Fibroblast of lung (primary cell): ENCODE results near the gene MT1HL1. TPM values are rescaled to one million over a fixed set of nuclear protein-coding genes. Genes with fewer than 3 reads are reported as not detected.
"Not testable (repeated sequence)": the region's sequence is repeated elsewhere in the genome, so short reads cannot be mapped to it uniquely, and the experiment has no call there.

ENCODE experiments used
- DNase-seq, 2 donors: peaks; one replicate each; pipeline versions ENCODE4 v3.0.0 to v3.0.0-alpha.2; 2010; ENCODE audit warnings: low read depth in 2 of 2
- H2AFZ ChIP-seq: 2 replicates; pipeline ENCODE4 v1.5.1; 2012; ENCODE audit warnings: low read length, control low read depth, inconsistent platforms
- H3K27ac ChIP-seq: 2 replicates; pipeline ENCODE4 v1.5.1; 2011; ENCODE audit warnings: low read length, control low read depth; ENCODE audit not compliant: insufficient read depth
- H3K27me3 ChIP-seq: 2 replicates; pipeline ENCODE4 v1.5.1; 2011; ENCODE audit warnings: mild to moderate bottlenecking, low read length; ENCODE audit not compliant: control insufficient read depth, insufficient read depth
- H3K36me3 ChIP-seq: 2 replicates; pipeline ENCODE4 v1.5.1; 2011; ENCODE audit warnings: low read length; ENCODE audit not compliant: control insufficient read depth, insufficient read depth
- H3K4me1 ChIP-seq: 2 replicates; pipeline ENCODE4 v1.5.1; 2011; ENCODE audit warnings: low read length; ENCODE audit not compliant: control insufficient read depth, insufficient read depth; ENCODE audit errors: extremely low read depth
- H3K4me2 ChIP-seq: 2 replicates; pipeline ENCODE4 v1.5.1; 2011; ENCODE audit warnings: low read length, control low read depth; ENCODE audit not compliant: insufficient read depth; ENCODE audit errors: extremely low read depth
- H3K4me3 ChIP-seq, 4 experiments: fragments of 200-600 bp in 1 of 4; sonication (generic) in 1 of 4; replicated peaks in 1 of 4; 2 replicates each; pipeline ENCODE4 v1.5.1; 2011 to 2016; ENCODE audit warnings: low read length in 4 of 4, low read depth in 3 of 4, mild to moderate bottlenecking in 3 of 4, control low read depth in 2 of 4, inconsistent platforms in 1 of 4, mixed read lengths in 1 of 4; ENCODE audit not compliant: insufficient read depth in 1 of 4; ENCODE audit errors: control extremely low read depth in 1 of 4
- H3K79me2 ChIP-seq: 2 replicates; pipeline ENCODE4 v1.5.1; 2012; ENCODE audit warnings: mild to moderate bottlenecking, low read length, inconsistent platforms; ENCODE audit not compliant: control insufficient read depth, insufficient read depth
- H3K9ac ChIP-seq: 2 replicates; pipeline ENCODE4 v1.5.1; 2011; ENCODE audit warnings: mild to moderate bottlenecking, low read length, control low read depth; ENCODE audit not compliant: insufficient read depth
- H3K9me3 ChIP-seq: 2 replicates; pipeline ENCODE4 v1.5.1; 2012; ENCODE audit warnings: low read depth, low read length; ENCODE audit not compliant: control insufficient read depth, insufficient read depth
- H4K20me1 ChIP-seq: 2 replicates; pipeline ENCODE4 v1.5.1; 2011; ENCODE audit warnings: low read length; ENCODE audit not compliant: control insufficient read depth, insufficient read depth; ENCODE audit errors: extremely low read depth
- CTCF ChIP-seq, 2 donors: IDR thresholded peaks in 1 of 2; conservative IDR thresholded peaks in 1 of 2; 1 replicate in 1 of 2; 2 replicates in 1 of 2; pipeline ENCODE4 v1.5.1; 2011 to 2012; ENCODE audit warnings: low read length in 2 of 2, control low read depth in 1 of 2, inconsistent platforms in 1 of 2, low read depth in 1 of 2, mild to moderate bottlenecking in 1 of 2
- EZH2 ChIP-seq: IDR thresholded peaks from 2 replicates; pipeline ENCODE4 v1.5.1; 2012; ENCODE audit warnings: low read length, control low read depth, mild to moderate bottlenecking; ENCODE audit errors: missing control alignments
- polyA plus RNA-seq, 2 donors: library from polyadenylated mRNA; depleted of rRNA in 1 of 2; stranded (reverse) in 1 of 2; unstranded in 1 of 2; fragments of >200 nt; gene quantifications; 2 replicates each; pipeline ENCODE4 v1.2.1, GENCODE V29; 2011 to 2012; ENCODE audit warnings: missing spikeins in 1 of 2
- total RNA-seq: library from RNA; depleted of rRNA; stranded (reverse); fragments of >200 nt; gene quantifications from 2 replicates; pipeline ENCODE4 v1.2.1, GENCODE V29; 2014

The MT1HL1 gene
- total and polyA plus RNA-seq, 2 donors (not counting 1 experiment from before 2014, with no cell fraction given) = not detected

- Histone ChIP-seq H3K9ac (no peak overlapping the region), H3K9me3 (no peaks in the 10 kb centered on the region), H3K4me3 (no peak overlapping the region), H3K27ac (no peak overlapping the region), H3K27me3 (no peaks in the 10 kb centered on the region), H3K4me2 (no peak overlapping the region), H3K36me3 (no peaks in the 10 kb centered on the region), H3K4me1 (no peaks in the 10 kb centered on the region), H2AFZ (peak overlapping the region; percentile 20), H3K79me2 (no peaks in the 10 kb centered on the region), H4K20me1 (no peaks in the 10 kb centered on the region)
- no peak for DNase-seq
- TF ChIP-seq EZH2 (no peak), CTCF (conservative IDR thresholded peaks at IDR 0.05 in 1 of 2, IDR thresholded peaks at IDR 0.05 in 1 of 2; ENCODE audit: low read depth in 1 of 2, low read length in 2 of 2) (no peak)
Measured at GRCh38 chr1:236979149-236979900, 24.9 kb downstream of the MT1HL1 start.

GRCh38 chr1:236978740-236979139 is 25.5 kb downstream of the MT1HL1 start:
- Histone ChIP-seq H3K4me3 (no peak overlapping the region), H3K9ac (no peak overlapping the region), H3K4me2 (peak overlapping the region; percentile 25), H3K79me2 (no peaks in the 10 kb centered on the region), H4K20me1 (no peaks in the 10 kb centered on the region), H3K9me3 (no peaks in the 10 kb centered on the region), H3K27me3 (no peaks in the 10 kb centered on the region), H3K36me3 (no peaks in the 10 kb centered on the region), H3K27ac (peak overlapping the region; percentile 32), H3K4me1 (no peaks in the 10 kb centered on the region), H2AFZ (peak overlapping the region; percentile 20)
- TF ChIP-seq EZH2 (no peak), CTCF (conservative IDR thresholded peaks at IDR 0.05 in 1 of 2, IDR thresholded peaks at IDR 0.05 in 1 of 2; ENCODE audit: low read depth in 1 of 2, low read length in 2 of 2) (no peak)
- no peak for DNase-seq

- H3K4me2 ChIP-seq = no peak overlapping the region
- H2AFZ ChIP-seq = no peak overlapping the region
- H3K27ac ChIP-seq = no peak overlapping the region
- DNase-seq = no peak
- no peaks in the 10 kb centered on the region for H3K27me3 ChIP-seq
- no peaks in the 10 kb centered on the region for H3K79me2 ChIP-seq
- no peak for TF ChIP-seq CTCF (conservative IDR thresholded peaks at IDR 0.05 in 1 of 2, IDR thresholded peaks at IDR 0.05 in 1 of 2; ENCODE audit: low read depth in 1 of 2, low read length in 2 of 2)
- no peak overlapping the region for H3K9ac ChIP-seq
- no peak overlapping the region for H3K4me3 ChIP-seq
- no peaks in the 10 kb centered on the region for H3K9me3 ChIP-seq
- no peaks in the 10 kb centered on the region for H3K4me1 ChIP-seq
- H3K36me3 ChIP-seq = no peaks in the 10 kb centered on the region
- H4K20me1 ChIP-seq = no peaks in the 10 kb centered on the region
Measured at GRCh38 chr1:236975461-236975860, 28.8 kb downstream of the MT1HL1 start.

- not testable (repeated sequence) for H3K9ac ChIP-seq, H3K27me3 ChIP-seq, H4K20me1 ChIP-seq, DNase-seq, H3K36me3 ChIP-seq, H2AFZ ChIP-seq, H3K4me2 ChIP-seq, H3K79me2 ChIP-seq, H3K4me1 ChIP-seq, H3K9me3 ChIP-seq, H3K27ac ChIP-seq, H3K4me3 ChIP-seq
Measured at GRCh38 chr1:236974025-236974424, 30.2 kb downstream of the MT1HL1 start.
